ENCODE data around the gene HIVEP2.

HIVEP2 gene

GRCh38 chr6:142941018-142941417 lies 4.0 kb downstream of the HIVEP2 start:
- H3K4me3 ChIP-seq (ENCODE audit: low read depth, low read length): no peak overlapping the region
- in situ Hi-C loops (cut with HindIII; ENCODE audit: low sequenced_read_pairs): loop anchor here (5.0 kb wide), 2 partner anchors 94 to 249 kb away; no protein-coding TSS in a partner anchor
- no peak for DNase-seq (ENCODE audit: low read depth)
- TF ChIP-seq, protein P1, sequence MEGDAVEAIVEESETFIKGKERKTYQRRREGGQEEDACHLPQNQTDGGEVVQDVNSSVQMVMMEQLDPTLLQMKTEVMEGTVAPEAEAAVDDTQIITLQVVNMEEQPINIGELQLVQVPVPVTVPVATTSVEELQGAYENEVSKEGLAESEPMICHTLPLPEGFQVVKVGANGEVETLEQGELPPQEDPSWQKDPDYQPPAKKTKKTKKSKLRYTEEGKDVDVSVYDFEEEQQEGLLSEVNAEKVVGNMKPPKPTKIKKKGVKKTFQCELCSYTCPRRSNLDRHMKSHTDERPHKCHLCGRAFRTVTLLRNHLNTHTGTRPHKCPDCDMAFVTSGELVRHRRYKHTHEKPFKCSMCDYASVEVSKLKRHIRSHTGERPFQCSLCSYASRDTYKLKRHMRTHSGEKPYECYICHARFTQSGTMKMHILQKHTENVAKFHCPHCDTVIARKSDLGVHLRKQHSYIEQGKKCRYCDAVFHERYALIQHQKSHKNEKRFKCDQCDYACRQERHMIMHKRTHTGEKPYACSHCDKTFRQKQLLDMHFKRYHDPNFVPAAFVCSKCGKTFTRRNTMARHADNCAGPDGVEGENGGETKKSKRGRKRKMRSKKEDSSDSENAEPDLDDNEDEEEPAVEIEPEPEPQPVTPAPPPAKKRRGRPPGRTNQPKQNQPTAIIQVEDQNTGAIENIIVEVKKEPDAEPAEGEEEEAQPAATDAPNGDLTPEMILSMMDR (IDR thresholded peaks at IDR 0.05; ENCODE audit: low read depth, low read length, missing control alignments): no peak

DNA sequence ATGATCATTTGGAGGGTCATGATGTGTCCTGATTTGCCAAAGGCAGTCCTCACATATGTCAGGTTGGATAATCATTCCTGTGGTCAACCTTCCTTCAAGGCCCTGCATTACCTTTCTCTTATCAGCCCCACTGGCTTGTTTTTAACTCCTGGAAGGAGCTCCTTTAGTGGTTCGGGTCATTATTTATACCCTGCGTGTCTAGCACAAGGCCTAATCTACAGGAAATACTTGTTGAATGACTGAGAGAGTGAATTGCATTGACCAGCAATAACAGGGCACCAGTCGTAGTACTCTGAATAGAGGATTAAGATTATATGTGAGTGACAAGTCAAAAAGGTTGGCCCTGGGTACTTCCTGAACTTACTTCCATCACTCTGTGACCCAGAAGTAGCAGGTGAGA lies 4.5 kb downstream of the HIVEP2 start:
- no peak for DNase-seq (ENCODE audit: low read depth)
- in situ Hi-C loops (cut with HindIII; ENCODE audit: low sequenced_read_pairs): loop anchor here (5.0 kb wide), 2 partner anchors 93 to 248 kb away; no protein-coding TSS in a partner anchor
- no peak overlapping the region for H3K4me3 ChIP-seq (ENCODE audit: low read depth, low read length)
- TF ChIP-seq, protein P1 (IDR thresholded peaks at IDR 0.05; ENCODE audit: low read depth, low read length, missing control alignments): no peak

- in situ Hi-C loops (cut with HindIII; ENCODE audit: low sequenced_read_pairs): no loop called here
- H3K4me3 ChIP-seq (ENCODE audit: low read depth, low read length): no peak overlapping the region
- no peak for DNase-seq (ENCODE audit: low read depth)
- TF ChIP-seq, protein P1 (IDR thresholded peaks at IDR 0.05; ENCODE audit: low read depth, low read length, missing control alignments): no peak
Observed at GRCh38 chr6:142938510-142938909, 6.5 kb downstream of the HIVEP2 start.

GRCh38 chr6:142937986-142938385 lies 7.0 kb downstream of the HIVEP2 start:
- in situ Hi-C loops (cut with HindIII; ENCODE audit: low sequenced_read_pairs): no loop called here
- no peak overlapping the region for H3K4me3 ChIP-seq (ENCODE audit: low read depth, low read length)
- TF ChIP-seq, protein P1 (IDR thresholded peaks at IDR 0.05; ENCODE audit: low read depth, low read length, missing control alignments): no peak
- no peak for DNase-seq (ENCODE audit: low read depth)

DNA sequence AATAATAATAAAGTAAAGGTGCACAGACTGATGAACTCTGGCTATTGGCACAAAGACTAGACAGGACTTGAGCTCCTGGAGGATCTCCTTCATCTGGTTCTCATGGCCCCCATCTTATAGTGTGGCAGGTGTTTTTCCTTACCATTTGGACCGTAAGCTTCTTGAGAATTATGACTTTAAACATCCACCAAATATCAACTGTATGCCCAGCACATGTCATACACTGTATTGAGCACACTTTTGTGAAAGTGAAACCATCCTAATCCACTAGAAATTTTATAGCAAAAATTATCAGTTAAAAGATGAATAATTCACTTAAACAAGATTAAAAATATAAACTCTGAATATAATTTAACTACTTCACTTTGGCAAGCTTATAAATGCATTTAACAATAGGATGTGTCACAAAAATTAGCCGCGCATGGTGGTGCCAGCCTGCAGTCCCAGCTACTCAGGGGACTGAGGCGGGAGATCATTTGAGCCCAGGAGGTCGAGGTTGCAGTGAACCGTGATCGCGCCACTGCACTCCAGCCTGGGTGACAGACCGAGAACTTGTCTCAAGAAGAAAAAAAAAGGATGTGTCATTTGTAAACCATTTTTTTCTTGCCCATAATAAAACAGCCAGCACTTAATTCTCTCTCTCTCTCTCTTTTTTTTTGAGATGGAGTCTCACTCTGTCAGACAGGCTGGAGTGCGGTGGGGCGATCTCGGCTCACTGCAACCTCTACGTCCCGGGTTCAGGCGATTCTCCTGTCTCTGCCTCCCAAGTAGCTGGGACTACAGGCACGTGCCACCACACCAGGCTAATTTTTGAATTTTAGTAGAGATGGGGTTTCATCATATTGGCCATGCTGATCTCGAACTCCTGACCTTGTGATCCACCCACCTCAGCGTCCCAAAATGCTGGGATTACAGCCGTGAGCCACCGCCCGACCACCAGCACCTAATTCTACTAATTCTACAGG lies 9.1 kb downstream of the HIVEP2 start:
- H3K4me3 ChIP-seq (ENCODE audit: low read depth, low read length): no peak overlapping the region
- DNase-seq (ENCODE audit: low read depth): no peak
- in situ Hi-C loops (cut with HindIII; ENCODE audit: low sequenced_read_pairs): no loop called here
- TF ChIP-seq, protein P1 (IDR thresholded peaks at IDR 0.05; ENCODE audit: low read depth, low read length, missing control alignments): no peak

- TF ChIP-seq, protein P1 (IDR thresholded peaks at IDR 0.05; ENCODE audit: low read depth, low read length, missing control alignments): no peak
- in situ Hi-C loops (cut with HindIII; ENCODE audit: low sequenced_read_pairs): no loop called here
- no peak for DNase-seq (ENCODE audit: low read depth)
- no peak overlapping the region for H3K4me3 ChIP-seq (ENCODE audit: low read depth, low read length)
Observed at GRCh38 chr6:142934599-142934998, 10.4 kb downstream of the HIVEP2 start.
